ENCODE measurements around the gene GSTK1.

DNA sequence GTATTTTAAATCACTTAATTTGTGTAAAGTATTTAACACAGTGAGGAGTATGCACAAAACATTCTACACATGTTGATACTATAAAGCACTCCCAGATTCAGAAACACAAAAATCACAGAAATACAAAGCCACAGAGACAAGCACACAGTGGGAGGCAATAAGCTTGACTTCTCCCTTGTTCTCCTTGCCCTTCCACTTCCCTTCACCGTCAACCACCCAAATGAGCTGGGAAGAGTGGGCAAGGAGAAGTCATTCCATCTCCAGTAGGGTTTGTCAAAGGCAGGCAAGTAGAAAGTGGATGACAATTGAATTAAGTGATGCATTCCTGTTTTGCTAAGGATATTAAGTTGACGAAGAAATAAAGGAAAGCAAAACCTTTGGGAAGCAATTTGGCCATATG is 17.3 kb downstream of the GSTK1 start:
- TF ChIP-seq, protein P1, sequence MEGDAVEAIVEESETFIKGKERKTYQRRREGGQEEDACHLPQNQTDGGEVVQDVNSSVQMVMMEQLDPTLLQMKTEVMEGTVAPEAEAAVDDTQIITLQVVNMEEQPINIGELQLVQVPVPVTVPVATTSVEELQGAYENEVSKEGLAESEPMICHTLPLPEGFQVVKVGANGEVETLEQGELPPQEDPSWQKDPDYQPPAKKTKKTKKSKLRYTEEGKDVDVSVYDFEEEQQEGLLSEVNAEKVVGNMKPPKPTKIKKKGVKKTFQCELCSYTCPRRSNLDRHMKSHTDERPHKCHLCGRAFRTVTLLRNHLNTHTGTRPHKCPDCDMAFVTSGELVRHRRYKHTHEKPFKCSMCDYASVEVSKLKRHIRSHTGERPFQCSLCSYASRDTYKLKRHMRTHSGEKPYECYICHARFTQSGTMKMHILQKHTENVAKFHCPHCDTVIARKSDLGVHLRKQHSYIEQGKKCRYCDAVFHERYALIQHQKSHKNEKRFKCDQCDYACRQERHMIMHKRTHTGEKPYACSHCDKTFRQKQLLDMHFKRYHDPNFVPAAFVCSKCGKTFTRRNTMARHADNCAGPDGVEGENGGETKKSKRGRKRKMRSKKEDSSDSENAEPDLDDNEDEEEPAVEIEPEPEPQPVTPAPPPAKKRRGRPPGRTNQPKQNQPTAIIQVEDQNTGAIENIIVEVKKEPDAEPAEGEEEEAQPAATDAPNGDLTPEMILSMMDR (IDR thresholded peaks at IDR 0.05; ENCODE audit: low read depth, low read length, poor library complexity, severe bottlenecking) = no peak
- no peak for TF ChIP-seq EZH2phosphoT487 (IDR thresholded peaks at IDR 0.05; ENCODE audit: borderline replicate concordance, low read length)
